ENCODE measurements around the gene SAMD7. TPM values are rescaled to one million over a fixed set of nuclear protein-coding genes. Genes with fewer than 3 reads are reported as not detected.

SAMD7 gene
- total RNA-seq, 2 experiments from 2014 or later = not detected

DNA sequence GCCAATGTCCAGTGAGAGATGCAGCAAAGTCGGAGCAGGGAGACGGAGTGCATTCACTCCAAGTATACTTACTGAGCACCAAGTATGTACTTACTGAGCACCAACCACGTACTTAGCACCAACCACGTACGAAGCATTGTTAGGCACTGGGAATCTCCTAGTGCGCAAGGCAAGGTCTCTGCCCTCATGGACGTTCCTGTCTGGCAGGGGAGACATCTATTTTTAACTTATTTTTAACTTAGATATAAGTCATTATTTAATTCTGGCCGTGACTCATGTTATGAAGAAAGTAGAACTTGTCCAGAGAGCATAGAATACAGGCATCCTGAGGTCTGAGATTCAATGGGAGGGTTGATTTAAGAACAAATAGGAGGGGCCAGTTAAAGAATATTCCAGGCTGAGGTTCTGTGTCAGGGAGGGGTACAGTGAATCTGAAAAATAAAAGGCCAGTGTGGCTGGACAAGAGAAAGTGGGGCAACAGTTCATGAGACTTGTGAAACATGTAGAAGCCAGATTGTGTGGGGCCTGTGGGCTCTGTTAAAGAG is 32.3 kb upstream of the SAMD7 start:
- Mint-ChIP-seq H3K36me3 (ENCODE audit: low read depth) (no peaks in the 10 kb centered on the region), H3K9me3 (no peaks in the 10 kb centered on the region), H3K4me3 (no peak overlapping the region), H3K4me1 (ENCODE audit: low read depth) (peaks cover 5% of the 10 kb centered on the region), H3K27ac (no peak overlapping the region), H3K27me3 (no peaks in the 10 kb centered on the region)
- POLR2A ChIA-PET = no interaction called here
- peaks cover 0 to 4% of the 10 kb centered on the region in 2 experiments for H3K27me3 ChIP-seq (ENCODE audit: control insufficient read depth in 1 of 2, insufficient read depth in 2 of 2, low read length in 2 of 2)
- TF ChIP-seq, protein P1, sequence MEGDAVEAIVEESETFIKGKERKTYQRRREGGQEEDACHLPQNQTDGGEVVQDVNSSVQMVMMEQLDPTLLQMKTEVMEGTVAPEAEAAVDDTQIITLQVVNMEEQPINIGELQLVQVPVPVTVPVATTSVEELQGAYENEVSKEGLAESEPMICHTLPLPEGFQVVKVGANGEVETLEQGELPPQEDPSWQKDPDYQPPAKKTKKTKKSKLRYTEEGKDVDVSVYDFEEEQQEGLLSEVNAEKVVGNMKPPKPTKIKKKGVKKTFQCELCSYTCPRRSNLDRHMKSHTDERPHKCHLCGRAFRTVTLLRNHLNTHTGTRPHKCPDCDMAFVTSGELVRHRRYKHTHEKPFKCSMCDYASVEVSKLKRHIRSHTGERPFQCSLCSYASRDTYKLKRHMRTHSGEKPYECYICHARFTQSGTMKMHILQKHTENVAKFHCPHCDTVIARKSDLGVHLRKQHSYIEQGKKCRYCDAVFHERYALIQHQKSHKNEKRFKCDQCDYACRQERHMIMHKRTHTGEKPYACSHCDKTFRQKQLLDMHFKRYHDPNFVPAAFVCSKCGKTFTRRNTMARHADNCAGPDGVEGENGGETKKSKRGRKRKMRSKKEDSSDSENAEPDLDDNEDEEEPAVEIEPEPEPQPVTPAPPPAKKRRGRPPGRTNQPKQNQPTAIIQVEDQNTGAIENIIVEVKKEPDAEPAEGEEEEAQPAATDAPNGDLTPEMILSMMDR (IDR thresholded peaks at IDR 0.05) = no peak
- H3K9me3 ChIP-seq (ENCODE audit: control insufficient read depth in 1 of 2, insufficient read depth in 1 of 2, low read length in 2 of 2) = no peaks in the 10 kb centered on the region
- no peak overlapping the region for H3K4me3 ChIP-seq (ENCODE audit: low read length)
- no peaks in the 10 kb centered on the region for H3K36me3 ChIP-seq (ENCODE audit: insufficient read depth, low read length)
- peaks cover 3% of the 10 kb centered on the region for H3K4me1 ChIP-seq (ENCODE audit: insufficient read depth, low read length)
- intact Hi-C loops (cut with DNase I, micrococcal nuclease) = no loop called here
- CTCF ChIA-PET = no interaction called here
- no peak for ATAC-seq (ENCODE audit: poor library complexity)
- no peak overlapping the region for H3K27ac ChIP-seq (ENCODE audit: low read depth in 1 of 2, low read length in 2 of 2)
- DNase-seq = no peak

DNA sequence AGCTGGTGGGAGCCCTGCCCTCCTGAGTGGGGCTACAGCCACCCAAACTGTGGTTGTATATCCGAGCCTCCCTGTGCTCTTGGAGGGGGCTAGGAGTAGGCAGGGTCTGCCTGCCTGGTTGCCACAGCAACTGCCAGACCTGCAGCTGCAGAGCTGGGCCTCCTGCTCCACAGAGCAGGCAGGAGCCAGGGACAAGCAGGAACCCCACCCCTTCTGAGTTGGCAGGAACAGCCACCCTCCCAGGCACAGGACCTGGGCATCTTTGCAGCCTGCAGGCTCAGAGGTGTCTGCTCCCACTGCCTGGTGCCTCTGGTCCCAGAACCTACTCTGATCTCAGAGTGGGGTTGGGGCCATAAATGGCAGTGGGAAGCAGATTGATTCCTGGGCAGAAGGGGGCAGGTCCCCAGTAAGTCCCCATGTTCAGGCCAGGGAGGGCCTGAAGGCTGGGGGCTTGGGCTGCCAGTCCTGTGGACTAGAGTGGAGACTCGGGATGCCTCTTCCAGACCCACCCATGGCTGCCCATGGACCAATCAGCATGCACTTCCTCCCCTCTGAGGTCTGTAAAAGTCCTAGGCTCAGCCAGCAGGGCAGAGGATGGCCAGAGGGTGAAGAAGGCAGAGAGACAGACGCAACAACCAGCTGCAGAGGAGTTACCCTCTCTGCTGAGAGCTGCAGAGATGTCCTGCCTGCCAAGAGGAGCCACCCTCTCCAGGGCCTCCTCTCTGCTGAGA is 31.4 kb upstream of the SAMD7 start:
- ATAC-seq (ENCODE audit: poor library complexity) (no peak), DNase-seq (no peak)
- H3K4me3 Mint-ChIP-seq = no peak overlapping the region
- H3K9me3 ChIP-seq (ENCODE audit: control insufficient read depth in 1 of 2, insufficient read depth in 1 of 2, low read length in 2 of 2) = no peaks in the 10 kb centered on the region
- H3K36me3 Mint-ChIP-seq (ENCODE audit: low read depth) = no peaks in the 10 kb centered on the region
- no peak overlapping the region for H3K27ac Mint-ChIP-seq
- intact Hi-C loops (cut with DNase I, micrococcal nuclease) = no loop called here
- H3K27me3 Mint-ChIP-seq = no peaks in the 10 kb centered on the region
- no peaks in the 10 kb centered on the region for H3K36me3 ChIP-seq (ENCODE audit: insufficient read depth, low read length)
- ChIA-PET POLR2A (interaction anchor here (1.9 kb wide), 1 partner anchor 9 kb away, joined by 6 read pairs; no protein-coding TSS in a partner anchor), CTCF (no interaction called here)
- H3K27ac ChIP-seq (ENCODE audit: low read depth in 1 of 2, low read length in 2 of 2) = no peak overlapping the region
- peaks cover 5% of the 10 kb centered on the region for H3K4me1 Mint-ChIP-seq (ENCODE audit: low read depth)
- peaks cover 3% of the 10 kb centered on the region for H3K4me1 ChIP-seq (ENCODE audit: insufficient read depth, low read length)
- H3K4me3 ChIP-seq (ENCODE audit: low read length) = no peak overlapping the region
- H3K27me3 ChIP-seq (ENCODE audit: control insufficient read depth in 1 of 2, insufficient read depth in 2 of 2, low read length in 2 of 2) = peaks cover 0 to 4% of the 10 kb centered on the region in 2 experiments
- H3K9me3 Mint-ChIP-seq = no peaks in the 10 kb centered on the region
- TF ChIP-seq, protein P1 (IDR thresholded peaks at IDR 0.05) = no peak

DNA sequence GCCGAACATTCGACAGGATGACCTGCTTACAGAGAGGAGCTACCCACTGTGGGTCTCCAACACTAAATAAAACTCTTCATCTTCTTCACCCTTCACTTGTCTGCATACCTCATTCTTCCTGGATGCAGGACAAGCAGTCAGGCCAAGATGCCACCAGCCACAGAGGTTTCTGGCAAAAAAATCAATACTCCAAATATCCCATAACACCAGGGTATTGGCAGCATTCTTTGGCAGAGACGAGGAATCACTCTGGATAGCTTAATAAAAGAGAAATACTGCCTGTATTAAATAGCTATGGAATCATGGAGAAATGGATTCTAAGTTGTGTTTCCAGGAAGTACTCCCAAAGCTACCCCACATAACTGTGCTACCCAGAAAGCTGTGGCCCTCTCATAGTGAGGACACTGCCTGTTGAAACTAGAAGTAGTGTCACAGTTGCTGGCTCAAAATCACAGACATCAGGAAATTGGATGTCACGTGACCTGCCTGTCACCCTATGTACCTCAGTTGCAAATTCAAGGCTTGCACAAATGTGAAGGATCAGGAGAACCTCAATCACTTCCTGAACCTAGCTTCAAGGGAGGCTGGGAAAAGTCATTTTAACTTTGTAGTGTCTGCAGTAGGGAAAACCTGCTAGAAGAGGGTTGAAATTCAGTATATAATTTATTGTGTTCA is 30.7 kb upstream of the SAMD7 start:
- Mint-ChIP-seq H3K4me1 (ENCODE audit: low read depth) (peaks cover 5% of the 10 kb centered on the region), H3K4me3 (no peak overlapping the region), H3K9me3 (no peaks in the 10 kb centered on the region), H3K27ac (no peak overlapping the region), H3K36me3 (ENCODE audit: low read depth) (no peaks in the 10 kb centered on the region), H3K27me3 (no peaks in the 10 kb centered on the region)
- intact Hi-C loops (cut with DNase I, micrococcal nuclease) = no loop called here
- Histone ChIP-seq H3K36me3 (ENCODE audit: insufficient read depth, low read length) (no peaks in the 10 kb centered on the region), H3K27ac (ENCODE audit: low read depth in 1 of 2, low read length in 2 of 2) (no peak overlapping the region), H3K27me3 (ENCODE audit: control insufficient read depth in 1 of 2, insufficient read depth in 2 of 2, low read length in 2 of 2) (peaks cover 0 to 4% of the 10 kb centered on the region in 2 experiments), H3K4me3 (ENCODE audit: low read length) (no peak overlapping the region), H3K9me3 (ENCODE audit: control insufficient read depth in 1 of 2, insufficient read depth in 1 of 2, low read length in 2 of 2) (no peaks in the 10 kb centered on the region), H3K4me1 (ENCODE audit: insufficient read depth, low read length) (peaks cover 3% of the 10 kb centered on the region)
- TF ChIP-seq, protein P1 (IDR thresholded peaks at IDR 0.05) = no peak
- ATAC-seq (ENCODE audit: poor library complexity) = no peak
- ChIA-PET POLR2A (interaction anchor here (0.6 to 1.9 kb wide), 2 partner anchors 10 to 523 kb away, joined by 3 to 6 read pairs; no protein-coding TSS in a partner anchor), CTCF (no interaction called here)
- no peak for DNase-seq

All from CD4-positive, alpha-beta T cell (primary cell).